Measurements from ENCODE around the gene BORCS6.

DNA sequence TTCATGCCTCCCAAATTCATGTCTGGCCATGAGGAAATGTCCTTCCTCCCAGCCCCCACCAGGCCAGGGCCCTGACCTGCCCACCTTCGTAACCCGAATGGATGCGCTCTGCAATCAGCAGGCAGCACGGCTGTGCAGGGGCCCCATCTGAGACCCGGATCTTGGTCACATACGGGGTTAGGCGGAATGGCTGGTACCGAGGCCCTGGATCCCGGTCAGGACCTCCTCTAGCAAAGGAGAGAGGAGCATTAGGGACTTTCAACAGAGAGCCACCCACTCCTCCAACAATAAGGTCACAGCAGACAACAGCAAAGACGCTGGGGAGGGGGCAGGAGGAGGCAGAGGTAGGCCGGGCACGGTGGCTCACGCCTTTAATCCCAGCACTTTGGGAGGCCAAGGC is 41.4 kb downstream of the BORCS6 start:
- TF ChIP-seq, protein P1, sequence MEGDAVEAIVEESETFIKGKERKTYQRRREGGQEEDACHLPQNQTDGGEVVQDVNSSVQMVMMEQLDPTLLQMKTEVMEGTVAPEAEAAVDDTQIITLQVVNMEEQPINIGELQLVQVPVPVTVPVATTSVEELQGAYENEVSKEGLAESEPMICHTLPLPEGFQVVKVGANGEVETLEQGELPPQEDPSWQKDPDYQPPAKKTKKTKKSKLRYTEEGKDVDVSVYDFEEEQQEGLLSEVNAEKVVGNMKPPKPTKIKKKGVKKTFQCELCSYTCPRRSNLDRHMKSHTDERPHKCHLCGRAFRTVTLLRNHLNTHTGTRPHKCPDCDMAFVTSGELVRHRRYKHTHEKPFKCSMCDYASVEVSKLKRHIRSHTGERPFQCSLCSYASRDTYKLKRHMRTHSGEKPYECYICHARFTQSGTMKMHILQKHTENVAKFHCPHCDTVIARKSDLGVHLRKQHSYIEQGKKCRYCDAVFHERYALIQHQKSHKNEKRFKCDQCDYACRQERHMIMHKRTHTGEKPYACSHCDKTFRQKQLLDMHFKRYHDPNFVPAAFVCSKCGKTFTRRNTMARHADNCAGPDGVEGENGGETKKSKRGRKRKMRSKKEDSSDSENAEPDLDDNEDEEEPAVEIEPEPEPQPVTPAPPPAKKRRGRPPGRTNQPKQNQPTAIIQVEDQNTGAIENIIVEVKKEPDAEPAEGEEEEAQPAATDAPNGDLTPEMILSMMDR (conservative IDR thresholded peaks at IDR 0.05; ENCODE audit: low read depth in 2 of 2) = no peak
- TF ChIP-seq EZH2 (IDR thresholded peaks at IDR 0.05; ENCODE audit: low read depth, unreplicated experiment) = no peak
- no peak for TF ChIP-seq STAT1 (IDR thresholded peaks at IDR 0.05; ENCODE audit: unreplicated experiment)
- no peak for TF ChIP-seq POLR2AphosphoS5 (IDR thresholded peaks at IDR 0.05; ENCODE audit: low read depth)
- TF ChIP-seq JUNB (IDR thresholded peaks at IDR 0.05; ENCODE audit: unreplicated experiment) = no peak
- no peak for TF ChIP-seq EZH2phosphoT487 (IDR thresholded peaks at IDR 0.05; ENCODE audit: unreplicated experiment)
- no peak for TF ChIP-seq ZNF114 (CRISPR knock-in tag; IDR thresholded peaks at IDR 0.05)

Measured in GM23338 (cell line).